Effector memory CD8-positive, alpha-beta T cell (primary cell): ENCODE measurements around the gene SCARB2.

Experiments used
- ATAC-seq: fragments of 150-1000 bp; cut with Tn5 transposase; replicated peaks from 2 replicates; pipeline ENCODE4 v1.10.0; 2021; ENCODE audit warnings: mild to moderate bottlenecking, moderate library complexity
- DNase-seq, 3 experiments: peaks; one replicate each; pipeline ENCODE4 v3.0.0; 2021
- H3K27ac Mint-ChIP-seq, 2 donors: one replicate each; pipeline ENCODE4 v1.8.0; 2022; ENCODE audit warnings: mild to moderate bottlenecking in 2 of 2, mixed read lengths in 2 of 2, moderate library complexity in 2 of 2
- H3K27me3 Mint-ChIP-seq, 2 donors: one replicate each; pipeline ENCODE4 v1.8.0; 2022; ENCODE audit warnings: mixed read lengths in 2 of 2
- H3K36me3 Mint-ChIP-seq: one replicate; pipeline ENCODE4 v1.8.0; 2022; ENCODE audit warnings: mild to moderate bottlenecking, moderate library complexity, mixed read lengths; ENCODE audit not compliant: insufficient read depth
- H3K4me1 Mint-ChIP-seq, 2 donors: one replicate each; pipeline ENCODE4 v1.8.0; 2022; ENCODE audit warnings: low read depth in 2 of 2, mixed read lengths in 2 of 2
- H3K4me3 Mint-ChIP-seq, 2 donors: one replicate each; pipeline ENCODE4 v1.8.0; 2022; ENCODE audit warnings: mild to moderate bottlenecking in 2 of 2, mixed read lengths in 2 of 2, moderate library complexity in 2 of 2
- H3K9me3 Mint-ChIP-seq, 2 donors: one replicate each; pipeline ENCODE4 v1.8.0; 2022; ENCODE audit warnings: mixed read lengths in 2 of 2

SCARB2 gene

GRCh38 chr4:76147454-76148141 is 66.0 kb downstream of the SCARB2 start:
- Mint-ChIP-seq H3K27me3 (no peaks in the 10 kb centered on the region), H3K4me3 (peak overlapping the region; percentile 94 to 97), H3K9me3 (no peaks in the 10 kb centered on the region), H3K4me1 (peaks cover 14 to 40% of the 10 kb centered on the region in 2 donors), H3K27ac (peak overlapping the region; percentile 92 to 98), H3K36me3 (peaks cover 37% of the 10 kb centered on the region)
- ATAC-seq (peak; percentile 19), DNase-seq (no peak)

- Mint-ChIP-seq H3K9me3 (no peaks in the 10 kb centered on the region), H3K4me1 (peaks cover 17 to 47% of the 10 kb centered on the region in 2 donors), H3K27me3 (no peaks in the 10 kb centered on the region), H3K4me3 (no peak overlapping the region), H3K36me3 (peaks cover 58% of the 10 kb centered on the region), H3K27ac (no peak overlapping the region)
- ATAC-seq, result no peak
- no peak for DNase-seq
Observed at GRCh38 chr4:76144546-76144945, 69.1 kb downstream of the SCARB2 start.

- DNase-seq (no peak), ATAC-seq (no peak)
- H3K4me1 Mint-ChIP-seq, result peaks cover 15 to 41% of the 10 kb centered on the region in 2 donors
- no peak overlapping the region for H3K4me3 Mint-ChIP-seq
- no peak overlapping the region for H3K27ac Mint-ChIP-seq
- H3K9me3 Mint-ChIP-seq, result no peaks in the 10 kb centered on the region
- H3K36me3 Mint-ChIP-seq, result peaks cover 52% of the 10 kb centered on the region
- H3K27me3 Mint-ChIP-seq, result no peaks in the 10 kb centered on the region
Observed at GRCh38 chr4:76141241-76141640, 72.4 kb downstream of the SCARB2 start.

DNA sequence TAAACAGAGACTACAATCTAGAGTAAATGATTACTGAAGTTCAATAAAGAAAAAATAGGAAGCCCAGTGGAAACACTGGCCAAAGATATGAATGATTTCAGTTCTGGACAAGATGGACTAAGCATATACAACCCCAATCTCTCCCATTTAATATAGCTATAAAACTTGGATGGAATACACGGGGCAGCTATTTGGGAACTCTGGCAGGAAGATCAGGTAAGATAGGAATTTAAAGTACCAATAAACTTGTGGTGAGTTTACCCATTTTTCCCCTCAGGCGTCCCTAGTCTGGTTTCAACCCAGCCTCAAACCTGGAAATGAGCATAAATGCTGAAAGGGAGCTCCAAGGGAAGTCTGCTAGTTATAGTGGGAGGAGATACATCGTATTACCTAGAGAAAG is 85.9 kb downstream of the SCARB2 start:
- Mint-ChIP-seq H3K4me3 (no peak overlapping the region), H3K27ac (peak overlapping the region in 1 of 2 donors; percentile 77), H3K27me3 (no peaks in the 10 kb centered on the region), H3K4me1 (peaks cover 4 to 11% of the 10 kb centered on the region in 2 donors), H3K36me3 (peaks cover 59% of the 10 kb centered on the region), H3K9me3 (no peaks in the 10 kb centered on the region)
- ATAC-seq, result no peak
- no peak for DNase-seq

GRCh38 chr4:76125816-76126215 is 87.8 kb downstream of the SCARB2 start:
- Mint-ChIP-seq H3K36me3 (peaks cover 65% of the 10 kb centered on the region), H3K4me3 (no peak overlapping the region), H3K27ac (peak overlapping the region in 1 of 2 donors; percentile 22), H3K9me3 (no peaks in the 10 kb centered on the region), H3K4me1 (peaks cover 4 to 11% of the 10 kb centered on the region in 2 donors), H3K27me3 (no peaks in the 10 kb centered on the region)
- no peak for ATAC-seq
- no peak for DNase-seq

DNA sequence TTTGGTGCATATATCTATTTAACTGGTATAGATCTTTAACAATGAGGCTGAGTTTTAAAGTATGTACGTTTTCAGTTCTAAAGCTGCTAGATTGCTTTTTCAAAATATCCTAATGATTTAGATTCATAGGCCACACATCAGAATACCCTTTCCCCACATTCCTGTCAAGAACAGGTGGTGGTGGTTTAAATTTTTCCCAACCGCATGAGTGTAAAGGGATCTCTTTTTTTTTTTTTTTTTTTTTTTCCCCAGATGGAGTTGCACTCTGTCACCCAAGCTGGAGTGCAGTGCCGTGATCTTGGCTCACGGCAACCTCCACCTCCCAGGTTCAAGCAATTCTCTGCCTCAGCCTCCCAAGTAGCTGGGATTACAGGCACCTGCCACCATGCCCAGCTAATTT is 93.4 kb downstream of the SCARB2 start:
- H3K27me3 Mint-ChIP-seq, result no peaks in the 10 kb centered on the region
- H3K4me1 Mint-ChIP-seq, result no peaks in the 10 kb centered on the region

DNA sequence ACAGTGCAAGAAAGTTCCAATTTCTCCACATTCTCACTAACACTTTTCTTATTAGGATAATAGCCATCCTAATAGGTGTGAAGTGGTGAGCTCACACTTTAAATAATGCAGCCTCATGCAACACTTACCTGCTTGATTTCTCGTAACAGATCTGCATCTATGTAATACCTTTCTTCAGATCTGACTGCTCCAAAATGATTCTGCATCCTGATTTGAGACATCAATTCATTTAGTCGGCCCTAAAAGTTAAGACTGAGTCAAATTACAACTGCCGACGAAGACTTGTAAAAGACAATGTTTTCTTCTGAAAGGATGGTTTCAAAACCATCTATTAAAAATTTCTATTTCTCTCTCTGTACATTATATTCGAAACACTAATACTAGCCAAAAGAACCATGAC is 96.1 kb downstream of the SCARB2 start:
- Mint-ChIP-seq H3K4me1 (no peaks in the 10 kb centered on the region), H3K27me3 (no peaks in the 10 kb centered on the region), H3K36me3 (peaks cover 51% of the 10 kb centered on the region), H3K4me3 (no peak overlapping the region), H3K27ac (no peak overlapping the region), H3K9me3 (no peaks in the 10 kb centered on the region)
- DNase-seq (no peak), ATAC-seq (no peak)

More for the DNA sequence above, 93.4 kb downstream of the SCARB2 start:
- no peaks in the 10 kb centered on the region for H3K9me3 Mint-ChIP-seq
- no peak overlapping the region for H3K4me3 Mint-ChIP-seq
- DNase-seq (no peak), ATAC-seq (no peak)
- peaks cover 68% of the 10 kb centered on the region for H3K36me3 Mint-ChIP-seq
- H3K27ac Mint-ChIP-seq, result no peak overlapping the region

GRCh38 chr4:76116821-76117220 is 96.8 kb downstream of the SCARB2 start:
- H3K36me3 Mint-ChIP-seq, result peaks cover 44% of the 10 kb centered on the region

More at GRCh38 chr4:76116821-76117220, 96.8 kb downstream of the SCARB2 start:
- Mint-ChIP-seq H3K4me3 (no peak overlapping the region), H3K4me1 (no peaks in the 10 kb centered on the region), H3K9me3 (no peaks in the 10 kb centered on the region), H3K27ac (no peak overlapping the region), H3K27me3 (no peaks in the 10 kb centered on the region)
- DNase-seq (no peak), ATAC-seq (no peak)
